Measurements from ENCODE around the gene PEPD. TPM values are rescaled to one million over a fixed set of nuclear protein-coding genes. Genes with fewer than 3 reads are reported as not detected.

Gene PEPD
- total RNA-seq, 1 experiment from 2014 or later = 40.5 TPM

- ATAC-seq = no peak
- CTCF ChIA-PET = no interaction called here
Observed at GRCh38 chr19:33343859-33344572, 177.6 kb downstream of the PEPD start.

More at GRCh38 chr19:33343859-33344572, 177.6 kb downstream of the PEPD start:
- no peaks in the 10 kb centered on the region for H3K9me2 ChIP-seq (ENCODE audit: insufficient read depth)
- intact Hi-C loops (cut with micrococcal nuclease) = no loop called here
- no peaks in the 10 kb centered on the region for H3K9me3 ChIP-seq (ENCODE audit: control insufficient read depth in 1 of 2, insufficient read depth in 1 of 2, low read depth in 1 of 2, low read length in 2 of 2)
- no peak overlapping the region for H2AFZ ChIP-seq (ENCODE audit: low read depth, low read length, poor library complexity, severe bottlenecking)
- no peak overlapping the region for H3K4me3 ChIP-seq (replicated peaks in 1 of 2; ENCODE audit: low read depth in 1 of 2, low read length in 2 of 2)
- H3K27ac ChIP-seq (ENCODE audit: low read depth, low read length) = no peak overlapping the region
- H3K27me3 ChIP-seq (ENCODE audit: insufficient read depth, low read length) = peaks cover 16% of the 10 kb centered on the region; the same call in 1 of the 2 replicates
- H3K4me1 ChIP-seq (ENCODE audit: control insufficient read depth in 1 of 2, insufficient read depth in 2 of 2, low read length in 2 of 2) = peaks cover 0 to 10% of the 10 kb centered on the region in 2 experiments; a peak in 3 of 4 replicates
- no peak overlapping the region for H3K9ac ChIP-seq (ENCODE audit: low read length)
- no TSS peak for BruUV-seq (replicated peaks)
- RAD21 ChIA-PET (ENCODE audit: low non-redundant PET in 1 of 2, low total read pairs in 2 of 2, uncharacterized antibody in 2 of 2, unreplicated experiment in 2 of 2) = no interaction called here
- no peaks in the 10 kb centered on the region for H4K20me1 ChIP-seq (ENCODE audit: insufficient read depth)
- no peak overlapping the region for H3K4me2 ChIP-seq (ENCODE audit: low read length)
- TF ChIP-seq ELF1 (IDR thresholded peaks at IDR 0.05; ENCODE audit: borderline replicate concordance, low read depth) (no peak), TCF7L2 (IDR thresholded peaks at IDR 0.05; ENCODE audit: borderline replicate concordance, extremely low read depth, insufficient read depth, insufficient read length) (no peak), EZH2phosphoT487 (IDR thresholded peaks at IDR 0.05; ENCODE audit: borderline replicate concordance) (no peak), ZNF274 (IDR thresholded peaks at IDR 0.05; ENCODE audit: low read depth, low read length) (no peak), POLR2A (IDR thresholded peaks at IDR 0.05; ENCODE audit: borderline replicate concordance, extremely low read depth, insufficient read depth, insufficient read length) (no peak), ZFX (IDR thresholded peaks at IDR 0.05) (no peak), SP1 (IDR thresholded peaks at IDR 0.05; ENCODE audit: low read depth) (no peak), CEBPB (IDR thresholded peaks at IDR 0.05; ENCODE audit: low read depth) (no peak), SIN3A (IDR thresholded peaks at IDR 0.05; ENCODE audit: low read depth) (no peak), JUND (IDR thresholded peaks at IDR 0.05) (no peak), EGR1 (IDR thresholded peaks at IDR 0.05; ENCODE audit: low read depth) (no peak), EZH2 (IDR thresholded peaks at IDR 0.05) (no peak), REST (IDR thresholded peaks at IDR 0.05; ENCODE audit: low read depth) (no peak), ZBTB33 (IDR thresholded peaks at IDR 0.05; ENCODE audit: extremely low read depth, insufficient replicate concordance, low read length) (no peak), YY1 (IDR thresholded peaks at IDR 0.05; ENCODE audit: extremely low read depth, insufficient replicate concordance, low read depth, low read length) (no peak), FOSL1 (IDR thresholded peaks at IDR 0.05; ENCODE audit: low read depth) (no peak), MAX (IDR thresholded peaks at IDR 0.05) (no peak), CTCF (IDR thresholded peaks at IDR 0.05 in 2 of 3, conservative IDR thresholded peaks at IDR 0.05 in 1 of 3; ENCODE audit: borderline replicate concordance in 1 of 3, insufficient read depth in 1 of 3, low read depth in 2 of 3, low read length in 2 of 3) (no peak), CBX3 (IDR thresholded peaks at IDR 0.05; ENCODE audit: low read depth) (no peak), ATF3 (IDR thresholded peaks at IDR 0.05) (no peak)
- POLR2A ChIA-PET = no interaction called here
- H3K36me3 ChIP-seq (ENCODE audit: control insufficient read depth in 1 of 2, insufficient read depth in 2 of 2, low read length in 2 of 2) = no peaks in the 10 kb centered on the region
- no peaks in the 10 kb centered on the region for H3K79me2 ChIP-seq (ENCODE audit: insufficient read depth, low read length)
- DNase-seq (ENCODE audit: low read depth, low spot score) = no peak

All from HCT116 (cell line).